Measurements from ENCODE around the gene CKAP5. TPM values are rescaled to one million over a fixed set of nuclear protein-coding genes. Genes with fewer than 3 reads are reported as not detected.

The CKAP5 gene
- polyA plus RNA-seq, 1 of the 3 experiments (the other 2 are of a cell fraction): 51.7 TPM

DNA sequence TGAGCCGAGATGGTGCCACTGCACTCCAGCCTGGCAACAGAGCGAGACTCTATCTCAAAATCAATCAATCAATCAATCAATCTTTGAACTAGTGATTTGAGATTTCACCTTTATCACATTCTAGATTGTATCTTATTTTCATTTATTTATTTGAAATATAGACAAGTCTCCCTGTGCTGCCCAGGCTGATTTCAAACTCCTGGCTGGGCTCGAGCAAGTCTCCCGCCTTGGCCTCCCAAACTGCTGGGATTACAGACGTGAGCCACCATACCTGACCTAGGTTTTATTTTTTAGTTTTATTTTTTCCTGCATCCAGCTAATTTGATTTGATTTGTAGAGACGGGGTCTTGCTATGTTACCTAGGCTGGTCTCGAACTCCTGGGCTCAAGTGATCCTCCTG, 109.9 kb downstream of the CKAP5 start:
- TF ChIP-seq TAF1 (IDR thresholded peaks at IDR 0.05; ENCODE audit: borderline replicate concordance, low read depth, low read length) (no peak), SMC3 (IDR thresholded peaks at IDR 0.05; ENCODE audit: low read depth, low read length) (no peak), FOXJ3 (CRISPR knock-in tag; IDR thresholded peaks at IDR 0.05) (no peak), JUND (IDR thresholded peaks at IDR 0.05) (no peak), POLR2AphosphoS5 (IDR thresholded peaks at IDR 0.05; ENCODE audit: low read depth, low read length) (no peak), MAX (IDR thresholded peaks at IDR 0.05; ENCODE audit: low read depth) (no peak), ELF1 (IDR thresholded peaks at IDR 0.05) (no peak), SIN3A (IDR thresholded peaks at IDR 0.05; ENCODE audit: borderline replicate concordance, low read depth, low read length) (no peak), EZH2phosphoT487 (IDR thresholded peaks at IDR 0.05; ENCODE audit: borderline replicate concordance, low read depth) (no peak), TCF12 (IDR thresholded peaks at IDR 0.05) (no peak), RFX5 (IDR thresholded peaks at IDR 0.05; ENCODE audit: low read length) (no peak), MXI1 (IDR thresholded peaks at IDR 0.05; ENCODE audit: low read depth, low read length) (no peak), GABPA (IDR thresholded peaks at IDR 0.05; ENCODE audit: low read depth) (no peak), NFIC (IDR thresholded peaks at IDR 0.05; ENCODE audit: borderline replicate concordance) (no peak), FOSL2 (IDR thresholded peaks at IDR 0.05; ENCODE audit: borderline replicate concordance, low read depth) (no peak), RAD21 (IDR thresholded peaks at IDR 0.05; ENCODE audit: low read length) (no peak), NRF1 (IDR thresholded peaks at IDR 0.05; ENCODE audit: low read depth, low read length) (no peak)
- TF ChIP-seq, protein P1, sequence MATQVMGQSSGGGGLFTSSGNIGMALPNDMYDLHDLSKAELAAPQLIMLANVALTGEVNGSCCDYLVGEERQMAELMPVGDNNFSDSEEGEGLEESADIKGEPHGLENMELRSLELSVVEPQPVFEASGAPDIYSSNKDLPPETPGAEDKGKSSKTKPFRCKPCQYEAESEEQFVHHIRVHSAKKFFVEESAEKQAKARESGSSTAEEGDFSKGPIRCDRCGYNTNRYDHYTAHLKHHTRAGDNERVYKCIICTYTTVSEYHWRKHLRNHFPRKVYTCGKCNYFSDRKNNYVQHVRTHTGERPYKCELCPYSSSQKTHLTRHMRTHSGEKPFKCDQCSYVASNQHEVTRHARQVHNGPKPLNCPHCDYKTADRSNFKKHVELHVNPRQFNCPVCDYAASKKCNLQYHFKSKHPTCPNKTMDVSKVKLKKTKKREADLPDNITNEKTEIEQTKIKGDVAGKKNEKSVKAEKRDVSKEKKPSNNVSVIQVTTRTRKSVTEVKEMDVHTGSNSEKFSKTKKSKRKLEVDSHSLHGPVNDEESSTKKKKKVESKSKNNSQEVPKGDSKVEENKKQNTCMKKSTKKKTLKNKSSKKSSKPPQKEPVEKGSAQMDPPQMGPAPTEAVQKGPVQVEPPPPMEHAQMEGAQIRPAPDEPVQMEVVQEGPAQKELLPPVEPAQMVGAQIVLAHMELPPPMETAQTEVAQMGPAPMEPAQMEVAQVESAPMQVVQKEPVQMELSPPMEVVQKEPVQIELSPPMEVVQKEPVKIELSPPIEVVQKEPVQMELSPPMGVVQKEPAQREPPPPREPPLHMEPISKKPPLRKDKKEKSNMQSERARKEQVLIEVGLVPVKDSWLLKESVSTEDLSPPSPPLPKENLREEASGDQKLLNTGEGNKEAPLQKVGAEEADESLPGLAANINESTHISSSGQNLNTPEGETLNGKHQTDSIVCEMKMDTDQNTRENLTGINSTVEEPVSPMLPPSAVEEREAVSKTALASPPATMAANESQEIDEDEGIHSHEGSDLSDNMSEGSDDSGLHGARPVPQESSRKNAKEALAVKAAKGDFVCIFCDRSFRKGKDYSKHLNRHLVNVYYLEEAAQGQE (IDR thresholded peaks at IDR 0.05; ENCODE audit: low read depth, low read length): no peak
- TF ChIP-seq, protein P2, sequence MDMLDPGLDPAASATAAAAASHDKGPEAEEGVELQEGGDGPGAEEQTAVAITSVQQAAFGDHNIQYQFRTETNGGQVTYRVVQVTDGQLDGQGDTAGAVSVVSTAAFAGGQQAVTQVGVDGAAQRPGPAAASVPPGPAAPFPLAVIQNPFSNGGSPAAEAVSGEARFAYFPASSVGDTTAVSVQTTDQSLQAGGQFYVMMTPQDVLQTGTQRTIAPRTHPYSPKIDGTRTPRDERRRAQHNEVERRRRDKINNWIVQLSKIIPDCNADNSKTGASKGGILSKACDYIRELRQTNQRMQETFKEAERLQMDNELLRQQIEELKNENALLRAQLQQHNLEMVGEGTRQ (IDR thresholded peaks at IDR 0.05; ENCODE audit: borderline replicate concordance, low read depth, low read length): no peak
- Histone ChIP-seq H3K27ac (ENCODE audit: low read depth in 2 of 2, low read length in 1 of 2) (no peak overlapping the region), H3K9me3 (no peaks in the 10 kb centered on the region), H2AFZ (ENCODE audit: low read depth) (no peak overlapping the region), H3K4me2 (no peak overlapping the region), H3K36me3 (replicated peaks in 1 of 2; ENCODE audit: control insufficient read depth in 1 of 2, insufficient read depth in 2 of 2, low read length in 1 of 2) (peaks cover 3 to 7% of the 10 kb centered on the region in 2 experiments), H3K27me3 (ENCODE audit: insufficient read depth) (no peaks in the 10 kb centered on the region), H3K4me1 (ENCODE audit: control insufficient read depth in 1 of 2, insufficient read depth in 2 of 2, low read depth in 1 of 2, low read length in 1 of 2) (no peaks in the 10 kb centered on the region), H3K9ac (no peak overlapping the region), H3K4me3 (ENCODE audit: low read depth in 2 of 2, low read length in 1 of 2) (no peak overlapping the region), H3K79me2 (ENCODE audit: insufficient read depth) (no peaks in the 10 kb centered on the region), H4K20me1 (ENCODE audit: insufficient read depth) (no peaks in the 10 kb centered on the region), H3K9me2 (no peaks in the 10 kb centered on the region), H3F3A (replicated peaks; ENCODE audit: insufficient read depth) (peaks cover 9% of the 10 kb centered on the region)
- no peak for DNase-seq
- CTCF ChIA-PET: interaction anchor here (0.6 to 1.2 kb wide), 2 partner anchors 12 to 197 kb away, joined by 3 read pairs; no protein-coding TSS in a partner anchor
- POLR2A ChIA-PET: no interaction called here
- 86% methylated on average over 7 of the region's 7 CpGs for WGBS (ENCODE audit: low lambda C conversion rate)

Data from SK-N-SH (cell line).